CD14-positive monocyte (primary cell): ENCODE results near the gene GJB6. TPM values are rescaled to one million over a fixed set of nuclear protein-coding genes. Genes with fewer than 3 reads are reported as not detected.

Experiments
- DNase-seq, 3 donors: peaks; one replicate each; pipeline ENCODE4 v3.0.0-alpha.2; 2011 to 2022
- H2AFZ ChIP-seq: 2 replicates; pipeline ENCODE4 v1.6.0; 2012; ENCODE audit warnings: mild to moderate bottlenecking, low read depth, low read length, inconsistent platforms; ENCODE audit not compliant: insufficient read depth, poor library complexity, severe bottlenecking
- H3K27ac ChIP-seq, 2 donors: 1 replicate in 1 of 2; 2 replicates in 1 of 2; pipeline ENCODE4 v1.5.1; 2012 to 2013; ENCODE audit warnings: low read length in 2 of 2, control low read depth in 1 of 2, inconsistent platforms in 1 of 2, low read depth in 1 of 2, mild to moderate bottlenecking in 1 of 2
- H3K27me3 ChIP-seq, 2 donors: one replicate each; pipeline versions ENCODE4 v1.6.0 to v1.6.1; 2011 to 2013; ENCODE audit warnings: low read length in 2 of 2; ENCODE audit not compliant: control insufficient read depth in 2 of 2, insufficient read depth in 2 of 2
- H3K36me3 ChIP-seq, 2 donors: replicated peaks in 1 of 2; 1 replicate in 1 of 2; 2 replicates in 1 of 2; pipeline versions ENCODE4 v1.5.1 to v1.6.1; 2012 to 2013; ENCODE audit warnings: low read length in 2 of 2, control low read depth in 1 of 2, inconsistent platforms in 1 of 2, mild to moderate bottlenecking in 1 of 2; ENCODE audit not compliant: insufficient read depth in 2 of 2, control insufficient read depth in 1 of 2
- H3K4me1 ChIP-seq, 2 donors: 1 replicate in 1 of 2; 2 replicates in 1 of 2; pipeline versions ENCODE4 v1.5.1 to v1.6.1; 2012 to 2013; ENCODE audit warnings: low read length in 2 of 2, control low read depth in 1 of 2, inconsistent platforms in 1 of 2, mild to moderate bottlenecking in 1 of 2, moderate library complexity in 1 of 2; ENCODE audit not compliant: insufficient read depth in 2 of 2, control insufficient read depth in 1 of 2
- H3K4me2 ChIP-seq: replicated peaks from 2 replicates; pipeline ENCODE3; 2012; ENCODE audit warnings: low read length, moderate library complexity, mild to moderate bottlenecking; ENCODE audit not compliant: poor library complexity, severe bottlenecking; ENCODE audit errors: extremely low read depth
- H3K4me3 ChIP-seq, 3 experiments: fragments of 200-600 bp in 1 of 3; sonication (generic) in 1 of 3; replicated peaks in 1 of 3; 1 replicate in 2 of 3; 2 replicates in 1 of 3; pipeline ENCODE4 v1.5.1; 2011 to 2013; ENCODE audit warnings: low read length in 3 of 3, mild to moderate bottlenecking in 3 of 3, control low read depth in 2 of 3, low read depth in 2 of 3, inconsistent platforms in 1 of 3, moderate library complexity in 1 of 3
- H3K79me2 ChIP-seq: 2 replicates; pipeline ENCODE4 v1.6.0; 2012; ENCODE audit warnings: mild to moderate bottlenecking, control low read depth, inconsistent platforms, low read length, moderate library complexity; ENCODE audit not compliant: insufficient read depth
- H3K9ac ChIP-seq: 2 replicates; pipeline ENCODE4 v1.6.0; 2017; ENCODE audit warnings: low read length, mild to moderate bottlenecking; ENCODE audit not compliant: insufficient read depth, poor library complexity, severe bottlenecking
- H3K9me3 ChIP-seq, 2 donors: replicated peaks in 1 of 2; 1 replicate in 1 of 2; 2 replicates in 1 of 2; pipeline versions ENCODE4 v1.5.1 to v1.6.1; 2012 to 2013; ENCODE audit warnings: low read length in 2 of 2, control low read depth in 1 of 2; ENCODE audit not compliant: control insufficient read depth in 1 of 2, insufficient read depth in 1 of 2
- H4K20me1 ChIP-seq: 2 replicates; pipeline ENCODE4 v1.6.0; 2012; ENCODE audit warnings: mild to moderate bottlenecking, low read length, control low read depth, moderate library complexity; ENCODE audit not compliant: insufficient read depth
- H3K27ac Mint-ChIP-seq, 7 donors: one replicate each; pipeline ENCODE4 v1.8.0; 2020; ENCODE audit warnings: mild to moderate bottlenecking in 7 of 7, mixed read lengths in 7 of 7, moderate library complexity in 6 of 7, inconsistent platforms in 2 of 7
- H3K27me3 Mint-ChIP-seq, 3 donors: one replicate each; pipeline ENCODE4 v1.8.0; 2021 to 2022; ENCODE audit warnings: low read depth in 3 of 3, mild to moderate bottlenecking in 3 of 3, mixed read lengths in 3 of 3, moderate library complexity in 3 of 3, inconsistent platforms in 1 of 3
- H3K36me3 Mint-ChIP-seq, 2 donors: one replicate each; pipeline ENCODE4 v1.8.0; 2020; ENCODE audit warnings: mixed read lengths in 2 of 2, inconsistent platforms in 1 of 2, mild to moderate bottlenecking in 1 of 2
- H3K4me1 Mint-ChIP-seq: one replicate; pipeline ENCODE4 v1.8.0; 2020; ENCODE audit warnings: mild to moderate bottlenecking, mixed read lengths
- H3K4me3 Mint-ChIP-seq, 2 donors: one replicate each; pipeline ENCODE4 v1.8.0; 2020; ENCODE audit warnings: mild to moderate bottlenecking in 2 of 2, mixed read lengths in 2 of 2, moderate library complexity in 1 of 2
- H3K9me3 Mint-ChIP-seq, 7 donors: one replicate each; pipeline ENCODE4 v1.8.0; 2020 to 2022; ENCODE audit warnings: mixed read lengths in 7 of 7, mild to moderate bottlenecking in 6 of 7, moderate library complexity in 6 of 7, inconsistent platforms in 2 of 7
- CTCF ChIP-seq: fragments of 200-600 bp; IDR thresholded peaks from one replicate; pipeline ENCODE4 v1.8.0; 2022; ENCODE audit warnings: antibody characterized with exemption, mild to moderate bottlenecking
- WGBS: methylation state at CpG from one replicate; pipeline ENCODE4 v1.1.5; 2013; ENCODE audit warnings: missing lambda C conversion rate; ENCODE audit not compliant: insufficient coverage; 5-methylcytosine and 5-hydroxymethylcytosine counted together
- intact Hi-C, 2 donors: fragments of 100-400 bp; cut with micrococcal nuclease; formaldehyde crosslinking; loops; one replicate each; pipeline versions ENCODE4 v1.15.0 to v1.15.1; 2023
- polyA plus RNA-seq, 3 donors: library from polyadenylated mRNA; depleted of rRNA in 1 of 3; unstranded in 2 of 3; stranded (reverse) in 1 of 3; fragments of 300-500 nt in 2 of 3; fragments of >200 nt in 1 of 3; fragmentation: Illumina TruSeq in 2 of 3; gene quantifications; 1 replicate in 2 of 3; 2 replicates in 1 of 3; pipeline ENCODE4 v1.2.3, GENCODE V29; 2012 to 2021

The GJB6 gene
- polyA plus RNA-seq, 3 donors = 0.32 TPM; not detected in 2

DNA sequence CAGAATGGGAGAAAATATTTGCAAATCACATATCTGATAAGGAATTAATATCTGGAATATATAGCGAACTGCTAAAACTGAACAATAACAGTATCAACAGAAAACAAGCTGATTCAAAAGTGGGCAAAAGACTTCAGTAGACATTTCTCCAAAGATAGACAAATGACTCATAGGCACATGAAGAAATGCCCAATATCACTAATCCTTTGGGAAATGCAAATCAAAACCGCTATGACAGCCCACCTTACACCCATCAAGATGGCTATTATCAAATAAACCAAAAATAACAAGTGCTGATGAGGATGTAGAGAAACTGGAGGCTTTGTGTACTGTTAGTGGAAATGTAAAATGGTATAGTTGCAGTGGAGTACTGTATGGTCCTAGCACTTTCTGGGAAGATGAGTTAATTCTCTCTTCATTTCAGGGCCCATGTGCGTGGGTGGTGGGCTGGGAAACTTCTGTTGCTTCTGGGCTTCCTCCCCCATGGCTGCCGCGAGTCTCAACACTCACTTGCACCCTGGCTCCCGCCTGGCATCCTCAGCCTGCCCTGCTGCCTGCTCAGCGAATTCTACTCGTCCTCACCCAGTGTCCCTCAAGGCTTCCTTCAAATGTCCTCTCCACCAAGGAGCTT, 58.9 kb downstream of the GJB6 start:
- 94% methylated on average over 4 of the region's 8 CpGs for WGBS
- Histone ChIP-seq H3K4me2 (no peak overlapping the region), H3K36me3 (no peaks in the 10 kb centered on the region), H3K27me3 (peaks cover 18 to 28% of the 10 kb centered on the region in 2 donors), H3K79me2 (no peaks in the 10 kb centered on the region), H3K4me1 (peaks cover 17 to 68% of the 10 kb centered on the region in 2 donors), H3K27ac (no peak overlapping the region), H4K20me1 (no peaks in the 10 kb centered on the region), H3K9ac (no peak overlapping the region), H3K4me3 (no peak overlapping the region), H3K9me3 (no peaks in the 10 kb centered on the region), H2AFZ (no peak overlapping the region)
- Mint-ChIP-seq H3K9me3 (peaks cover 0 to 6% (median 0%) of the 10 kb centered on the region in 7 donors), H3K36me3 (peaks cover 0 to 9% of the 10 kb centered on the region in 2 donors), H3K4me1 (peaks cover 82% of the 10 kb centered on the region), H3K4me3 (peak overlapping the region in 1 of 2 donors; percentile 27), H3K27ac (peak overlapping the region in 6 of 7 donors; percentile 78 to 98 (median 92)), H3K27me3 (peaks cover 27 to 45% (median 44%) of the 10 kb centered on the region in 3 donors)
- no peak for TF ChIP-seq CTCF
- peak in 1 of 3 donors; percentile 46 for DNase-seq
- intact Hi-C loops = loop anchor here in 1 of 2 donors (10.0 kb wide), 1 partner anchor 48 kb away; no protein-coding TSS in a partner anchor

Other genes starting within 250 kb of the GJB6 start
- gene GJA3, start 71.3 kb downstream of the GJB6 start, polyA plus RNA-seq = not detected
- gene GJB2, start 39.4 kb downstream of the GJB6 start, polyA plus RNA-seq = under 1 TPM in 1 of 3 donors, not detected in 2; 0.41 TPM